Hematopoietic multipotent progenitor cell treated with erythropoietin and hydrocortisone succinate and interleukin-3 and kit ligand, for 4 days (in vitro differentiated cells): Measurements from ENCODE around the gene TDRKH.
A peak's percentile ranks its signal among the peaks of the same experiment; 100 is the strongest.
"Not testable (repeated sequence)": the region's sequence is repeated elsewhere in the genome, so short reads cannot be mapped to it uniquely, and the experiment has no call there.

Source experiments
- DNase-seq: peaks from one replicate; pipeline ENCODE4 v3.0.0-alpha.2; 2015

TDRKH gene

DNA sequence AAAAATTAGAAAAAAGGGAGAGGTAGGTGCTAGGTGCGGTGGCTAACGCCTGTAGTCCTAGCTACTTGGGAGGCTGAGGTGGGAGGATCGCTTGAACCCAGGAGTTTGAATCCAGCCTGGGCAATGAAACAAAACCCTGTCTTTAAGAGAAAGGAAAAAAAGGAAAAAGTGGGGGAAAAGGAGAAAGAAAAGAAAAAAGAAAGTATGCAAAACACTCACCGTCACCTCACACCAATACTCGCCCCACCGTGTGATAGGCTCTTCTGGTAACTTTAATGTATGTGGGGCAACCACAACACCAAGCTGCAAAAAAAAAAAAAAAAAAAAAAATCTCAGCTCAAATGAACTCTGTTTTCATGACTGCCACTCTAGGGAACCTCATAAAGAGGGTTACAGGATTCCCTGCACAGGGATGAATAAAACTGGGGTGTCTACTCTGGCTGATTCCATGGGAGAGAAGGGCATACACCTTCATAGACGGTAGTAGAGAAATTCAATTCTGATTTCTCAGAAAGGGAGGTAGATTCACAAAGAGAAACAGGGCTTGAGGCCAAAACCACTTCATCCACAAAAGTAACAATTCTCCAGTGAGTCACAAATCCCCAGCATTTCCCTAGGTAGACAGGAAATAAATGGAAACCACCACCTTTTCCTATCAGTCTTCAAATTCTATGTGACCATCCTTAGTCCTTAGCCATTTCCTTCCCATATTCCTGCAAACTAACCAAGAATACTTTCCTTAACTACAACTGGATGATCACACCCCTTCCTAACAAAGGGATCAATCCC, 29.5 kb downstream of the TDRKH start:
- no peak for DNase-seq

DNA sequence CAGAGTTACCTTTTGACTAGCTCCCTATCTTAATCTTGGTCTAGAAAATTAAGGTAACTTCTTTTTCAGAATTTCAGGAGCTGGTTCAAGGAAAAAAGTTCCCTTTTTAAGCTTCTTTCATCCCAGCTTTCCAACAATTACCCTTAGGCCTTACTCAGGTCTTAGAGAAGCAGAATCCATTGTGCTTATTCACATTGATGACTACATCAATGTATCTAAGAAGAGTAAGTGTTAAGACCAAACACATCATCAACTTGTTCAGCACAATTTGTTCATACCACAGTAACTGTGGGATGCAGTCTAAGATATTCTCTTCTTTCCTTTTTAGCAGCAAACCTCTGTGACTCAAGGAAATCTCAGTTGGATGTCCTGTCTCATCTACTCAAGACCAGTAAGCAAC, 31.1 kb downstream of the TDRKH start:
- no peak for DNase-seq

DNA sequence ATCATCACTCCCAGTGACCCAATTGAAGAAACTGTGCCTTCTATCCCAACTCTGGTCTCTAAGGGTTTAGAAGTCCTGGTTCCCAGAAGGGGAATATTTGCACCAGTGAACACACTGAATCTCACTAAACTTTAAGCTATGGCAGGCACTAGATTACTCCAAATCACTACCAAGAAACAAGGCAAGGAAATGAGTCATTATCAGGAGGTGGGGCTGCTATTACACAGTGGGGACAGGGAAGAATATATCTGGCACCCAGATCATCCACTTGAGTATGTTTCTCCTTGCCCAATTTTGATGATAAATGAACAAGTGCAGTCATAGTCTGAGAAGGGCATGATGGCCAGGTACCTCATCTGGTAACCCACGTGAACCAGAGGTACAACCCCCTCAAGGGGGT, 34.0 kb downstream of the TDRKH start:
- DNase-seq = peak; percentile 20

DNA sequence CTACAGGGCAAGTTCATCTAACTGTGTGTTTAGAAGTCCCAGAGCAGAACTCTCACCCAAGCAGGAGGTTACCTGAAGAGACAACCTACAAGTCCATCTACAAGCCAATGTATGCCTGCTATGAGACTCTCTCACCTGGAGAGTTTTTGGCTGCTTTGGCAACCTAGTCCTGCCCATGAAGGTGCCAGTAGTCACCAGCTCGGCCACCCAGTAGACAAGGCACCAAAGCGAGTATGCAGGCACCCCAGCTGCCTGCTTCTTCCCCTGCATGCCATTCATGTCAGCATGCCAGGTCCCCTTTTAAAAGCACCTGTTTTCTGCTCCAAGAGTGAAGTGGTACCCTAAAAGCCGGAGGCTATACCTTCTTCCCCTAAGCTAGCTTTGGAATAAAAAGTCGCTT, 48.8 kb downstream of the TDRKH start:
- no peak for DNase-seq

DNA sequence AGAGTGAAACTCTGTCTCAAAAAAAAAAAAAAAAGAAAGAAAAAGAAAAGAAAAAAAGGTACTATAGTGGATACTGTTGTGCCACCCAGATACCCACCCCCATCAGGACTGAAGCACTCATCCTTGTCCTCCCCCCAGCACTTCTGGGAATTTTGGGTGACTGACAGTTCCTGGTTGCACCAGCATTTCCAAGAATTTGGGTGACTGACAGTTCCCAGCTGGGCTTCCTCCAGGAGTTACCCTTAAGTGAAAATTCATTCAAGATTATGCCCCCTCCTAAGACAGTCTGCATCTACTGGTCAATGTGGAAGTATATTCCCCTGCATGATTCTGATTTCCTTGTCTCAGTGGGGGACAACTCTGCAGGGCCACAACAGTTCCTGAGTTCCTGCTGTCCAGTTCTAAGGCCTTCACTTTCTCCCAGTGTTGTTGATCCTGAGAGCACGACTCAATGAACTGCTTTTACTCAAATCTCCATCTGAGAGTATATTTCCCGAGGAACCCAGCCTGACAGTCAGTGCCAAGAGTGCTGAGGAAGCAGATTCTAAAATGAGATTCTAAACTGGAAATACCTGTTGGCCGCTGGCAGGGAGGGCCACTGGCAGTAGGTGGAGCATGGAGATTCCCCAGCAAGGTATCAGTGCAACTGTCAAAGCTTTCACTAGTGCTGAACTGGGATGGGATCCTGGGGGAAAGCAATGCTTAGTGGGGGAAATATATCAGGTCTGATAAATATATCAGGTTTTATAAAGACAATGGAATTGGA, 50.5 kb downstream of the TDRKH start:
- DNase-seq = peak; percentile 15

DNA sequence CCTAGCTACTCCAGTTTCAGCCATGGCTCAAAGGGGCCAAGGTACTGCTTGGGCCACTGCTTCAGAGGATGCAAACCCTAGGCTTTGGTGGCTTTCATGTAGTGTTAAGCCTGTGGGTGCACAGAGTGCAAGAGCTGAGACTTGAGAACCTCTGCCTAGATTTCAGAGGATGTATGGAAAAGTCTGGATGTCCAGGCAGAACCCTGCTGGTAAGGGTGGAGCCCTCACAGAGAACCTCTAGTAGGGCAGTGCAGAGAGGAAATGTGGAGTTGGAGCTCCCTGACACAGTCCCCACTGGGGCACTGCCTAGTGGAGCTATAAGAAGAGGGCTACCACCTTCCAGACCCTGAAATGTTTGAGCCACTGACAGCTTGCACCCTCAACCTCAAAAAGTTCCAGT, 52.8 kb downstream of the TDRKH start:
- DNase-seq = no peak

DNA sequence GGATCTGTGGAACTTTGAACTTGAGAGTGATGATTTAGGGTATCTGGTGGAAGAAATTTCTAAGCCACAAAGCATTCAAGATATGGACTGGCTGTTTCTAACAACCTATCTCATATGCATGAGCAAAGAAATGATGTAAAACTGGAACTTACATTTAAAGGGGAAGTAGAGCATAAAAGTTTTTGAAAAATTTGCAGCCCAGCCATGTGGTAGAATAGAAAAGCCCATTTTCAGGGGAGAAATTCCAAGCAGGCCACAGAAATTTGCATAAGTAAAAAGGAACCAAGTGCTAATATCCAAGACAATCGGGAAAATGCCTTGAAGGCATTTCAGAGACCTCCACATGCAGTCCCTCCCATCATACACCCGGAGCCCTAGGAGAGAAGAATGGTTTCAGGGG, 53.3 kb downstream of the TDRKH start:
- no peak for DNase-seq

DNA sequence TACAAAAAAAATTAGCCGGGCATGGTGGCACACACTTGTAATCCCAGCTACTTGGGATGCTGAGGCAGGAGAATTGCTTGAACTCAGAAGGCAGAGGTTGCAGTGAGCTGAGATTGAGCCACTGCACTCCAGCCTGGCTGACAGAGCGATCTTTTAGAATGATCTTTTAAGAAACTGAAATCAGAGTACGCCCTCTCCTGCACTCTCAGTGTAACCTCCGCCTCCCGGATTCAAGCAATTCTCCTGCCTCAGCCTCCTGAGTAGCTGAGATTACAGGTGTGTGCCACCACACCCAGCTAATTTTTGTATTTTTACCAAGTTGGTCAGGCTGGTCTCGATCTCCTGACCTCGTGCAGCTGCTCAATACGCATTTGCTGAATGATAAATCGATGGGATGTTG, 56.3 kb downstream of the TDRKH start:
- not testable (repeated sequence) for DNase-seq

DNA sequence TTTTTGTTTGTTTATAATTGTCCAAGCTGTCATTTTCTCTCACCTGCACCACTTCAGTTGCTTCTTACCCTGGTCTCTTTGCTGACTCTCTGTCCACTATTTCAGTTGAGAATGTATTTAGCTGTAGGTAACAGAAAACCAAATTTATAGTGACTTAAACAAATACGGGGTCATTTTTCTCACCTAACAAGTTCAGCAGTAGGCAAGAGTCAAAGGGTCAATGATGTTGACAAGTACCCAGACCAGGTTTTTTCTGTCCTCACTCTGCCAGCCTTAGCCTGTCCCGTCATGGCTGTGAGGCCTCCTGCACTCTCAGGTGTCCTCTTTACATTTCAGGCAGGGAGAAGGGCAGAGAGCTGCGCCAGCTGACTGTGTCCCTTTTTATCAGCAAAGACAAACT, 57.2 kb downstream of the TDRKH start:
- DNase-seq = no peak

DNA sequence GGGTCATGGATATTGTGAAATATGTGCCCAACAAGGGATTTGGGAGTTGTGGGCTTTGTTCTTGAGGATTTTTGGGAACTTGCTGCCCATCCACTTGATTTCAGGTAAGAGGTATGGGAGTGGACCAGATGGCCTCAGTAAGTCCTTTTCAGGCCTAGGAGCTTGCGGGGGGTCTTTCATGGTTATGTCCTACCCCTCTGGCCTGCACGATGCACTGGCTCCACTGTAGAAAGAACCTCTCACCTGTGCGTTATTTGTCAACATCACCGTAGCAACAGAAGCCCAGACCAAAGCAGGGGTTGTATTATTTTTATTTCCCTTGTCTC, 60.4 kb downstream of the TDRKH start:
- DNase-seq = no peak

DNA sequence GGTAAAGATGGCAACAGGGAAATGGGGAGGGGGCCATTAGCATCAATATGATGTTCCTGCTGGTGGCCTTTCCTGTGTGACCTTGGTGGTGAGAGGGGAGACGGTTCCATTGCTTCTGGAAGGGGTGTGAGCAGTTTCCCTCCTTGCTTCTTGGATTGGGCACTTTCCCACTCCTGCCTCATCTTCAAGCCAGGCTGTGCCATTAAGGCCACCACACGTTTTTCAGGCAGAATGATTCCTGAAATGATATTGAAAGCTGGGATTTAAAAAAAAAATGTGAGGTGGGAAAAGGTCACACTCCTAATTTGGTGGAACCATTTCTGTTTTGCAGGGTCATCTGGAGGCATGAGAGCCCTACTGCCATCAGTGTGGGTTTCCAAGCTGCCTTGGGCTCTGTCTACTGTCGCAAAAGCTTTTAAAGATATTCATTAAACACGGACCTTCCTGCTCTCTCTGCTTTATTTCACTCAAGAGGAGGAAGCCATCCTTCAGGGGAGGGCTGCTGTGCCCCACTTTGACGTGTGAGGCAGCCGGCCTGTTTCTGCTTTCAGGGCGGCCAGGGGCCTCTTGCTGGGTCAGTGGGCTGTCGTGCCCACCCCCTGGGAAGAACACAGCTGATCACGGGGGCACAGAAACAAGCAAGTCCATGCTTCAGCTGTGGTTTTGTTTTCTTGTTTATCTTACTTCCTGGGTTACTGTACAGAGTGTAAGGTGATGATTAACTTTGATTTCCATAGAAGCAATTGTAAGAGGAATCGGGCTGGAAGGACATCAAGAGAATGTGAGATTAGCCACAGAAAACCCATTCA, 60.9 kb downstream of the TDRKH start:
- DNase-seq = no peak

DNA sequence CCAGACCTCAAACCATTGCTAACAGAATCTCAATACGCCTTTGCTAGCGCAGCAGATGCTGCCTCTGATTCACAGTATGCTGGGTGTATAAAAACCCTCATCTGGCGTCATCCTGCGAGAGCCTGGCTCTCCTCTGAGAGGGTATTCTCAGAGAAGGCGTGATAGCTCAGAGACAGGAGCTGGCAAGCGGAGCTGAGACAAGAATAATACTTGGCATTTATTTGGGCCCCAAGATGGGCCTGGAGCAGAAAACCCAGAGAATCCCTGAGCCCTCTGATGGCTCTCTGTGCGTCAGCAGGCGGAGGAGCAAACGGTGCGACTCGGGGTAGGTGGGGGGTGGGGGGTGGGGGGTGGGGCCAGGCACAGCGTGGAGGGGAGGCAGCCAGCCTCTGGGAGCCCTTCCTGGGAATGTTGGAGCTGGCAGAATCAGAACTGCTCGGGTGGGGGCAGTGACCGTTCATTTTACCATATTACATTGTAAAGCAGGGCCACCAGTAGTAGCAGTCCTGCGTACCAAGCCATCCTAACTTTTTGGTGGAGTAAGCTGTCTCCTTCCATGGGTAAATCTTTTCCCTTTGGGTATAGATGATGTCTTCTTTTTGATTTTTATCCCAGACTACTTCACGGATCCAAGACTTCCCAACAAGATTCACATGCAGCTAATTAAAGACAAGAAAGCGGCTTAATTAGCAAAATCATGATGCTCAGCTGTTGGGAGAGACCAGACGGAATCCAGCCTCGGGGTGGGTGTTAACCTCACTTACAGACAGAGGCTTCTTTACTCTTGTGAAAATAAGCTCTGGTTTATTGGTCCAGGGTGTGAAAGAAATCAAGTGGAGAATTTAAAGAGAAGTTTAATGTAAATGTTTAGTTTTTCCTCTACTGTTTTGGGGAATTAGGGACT, 61.9 kb downstream of the TDRKH start:
- no peak for DNase-seq

DNA sequence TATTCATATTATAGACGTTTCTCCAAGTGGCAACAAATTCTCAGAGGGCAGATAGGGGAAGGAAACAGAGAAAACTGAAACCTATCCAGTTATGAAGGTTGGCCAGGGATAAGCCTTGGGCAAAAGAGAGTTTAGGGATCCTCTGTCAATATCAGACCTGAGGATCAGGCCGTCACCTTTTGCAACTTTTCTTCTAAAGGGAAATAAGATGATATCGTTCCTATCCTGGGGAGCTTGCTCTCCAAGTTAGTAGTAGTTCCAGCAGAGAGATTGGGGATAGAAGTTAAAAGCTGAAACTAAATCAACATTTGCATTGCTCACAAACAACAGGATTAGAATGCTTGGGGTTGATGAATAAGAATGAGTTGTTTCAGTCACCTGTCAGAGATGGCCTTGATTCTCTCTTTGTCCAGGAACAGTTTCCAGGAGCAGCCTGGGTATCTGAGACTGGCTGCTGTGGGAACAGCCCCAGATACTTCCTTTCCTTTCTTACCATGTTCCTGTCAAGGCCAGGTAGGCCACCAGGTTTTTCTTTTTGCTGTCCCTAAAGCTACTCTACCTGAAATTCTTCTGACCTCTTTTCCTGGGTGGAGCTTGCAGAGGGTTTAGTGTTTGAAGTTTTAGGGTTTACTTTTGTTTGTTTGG, 66.5 kb downstream of the TDRKH start:
- no peak for DNase-seq
